GM12891 (cell line): ENCODE results near the gene BACE1.

ENCODE experiments used
- POLR2A ChIP-seq: IDR thresholded peaks from 2 replicates; pipeline ENCODE4 v1.6.1; 2011; ENCODE audit warnings: low read depth, low read length, control low read depth
- POLR2AphosphoS5 ChIP-seq: IDR thresholded peaks from 2 replicates; pipeline ENCODE4 v1.6.1; 2011; ENCODE audit warnings: low read depth, low read length, control low read depth
- POU2F2 ChIP-seq: IDR thresholded peaks from 2 replicates; pipeline ENCODE4 v1.6.1; 2011; ENCODE audit warnings: low read depth, mild to moderate bottlenecking, control low read depth, low read length, moderate library complexity
- TAF1 ChIP-seq: IDR thresholded peaks from 2 replicates; pipeline ENCODE4 v1.6.1; 2011; ENCODE audit warnings: low read depth, low read length, control low read depth

DNA sequence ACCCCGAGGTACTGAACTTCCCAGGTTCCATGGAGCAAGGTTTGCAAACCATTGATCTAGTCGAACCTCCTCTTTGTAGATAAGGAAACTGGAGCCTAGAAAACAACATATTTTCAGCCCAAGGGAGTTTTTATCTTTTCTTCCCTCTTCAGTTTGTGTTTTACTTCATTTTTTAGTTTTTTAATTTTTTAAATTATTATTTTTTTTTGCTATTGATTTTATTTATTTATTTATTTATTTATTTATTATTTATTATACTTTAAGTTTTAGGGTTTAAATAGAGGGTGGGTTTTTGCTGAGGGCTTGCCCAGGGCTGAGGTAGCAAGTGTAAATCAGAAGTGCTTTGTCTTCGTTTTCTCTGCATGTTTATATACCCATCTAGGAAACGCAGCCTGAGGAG, 38.5 kb upstream of the BACE1 start:
- TF ChIP-seq POLR2AphosphoS5: no peak
- no peak for TF ChIP-seq POLR2A
- no peak for TF ChIP-seq TAF1
- TF ChIP-seq POU2F2: no peak
